ENCODE results near the gene FAM209A. TPM values are rescaled to one million over a fixed set of nuclear protein-coding genes. Genes with fewer than 3 reads are reported as not detected.

FAM209A gene
- polyA plus RNA-seq, 2 of the 4 experiments (the other 2 are of a cell fraction) = 0.22 to 0.32 TPM

DNA sequence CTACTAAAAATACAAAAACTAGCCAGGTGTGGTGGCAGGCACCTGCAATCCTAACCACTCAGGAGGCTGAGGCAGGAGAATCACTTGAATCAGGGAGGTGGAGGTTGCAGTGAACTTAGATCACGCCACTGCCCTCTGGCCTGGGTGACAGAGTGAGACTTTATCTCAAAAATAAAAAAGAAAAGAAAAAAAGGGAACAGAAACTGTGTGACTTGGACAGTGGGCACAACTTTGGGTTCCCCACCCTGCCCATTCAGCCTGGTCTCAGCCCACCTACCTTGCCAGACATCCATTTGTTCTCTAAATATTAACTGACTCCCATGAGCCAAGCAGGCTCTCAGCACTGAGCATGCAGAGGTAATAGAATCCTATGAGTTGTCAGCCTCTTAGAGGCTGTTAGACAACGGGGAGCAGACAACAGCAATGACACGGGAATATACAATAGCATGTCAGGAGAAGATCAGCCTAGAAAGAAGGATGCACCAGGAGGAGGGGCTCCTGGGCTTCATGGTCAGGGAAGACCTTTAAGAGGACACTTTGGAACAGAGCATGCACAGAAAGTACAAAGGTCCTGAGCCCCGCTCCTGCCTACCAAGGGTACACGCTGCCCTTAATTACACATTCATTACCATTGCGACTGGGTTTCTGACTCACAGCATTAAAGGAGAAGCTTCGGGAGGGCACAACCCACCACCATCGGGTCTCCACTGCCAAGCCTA lies 28.5 kb downstream of the FAM209A start:
- TF ChIP-seq CEBPB (IDR thresholded peaks at IDR 0.05) (no peak), RNF2 (IDR thresholded peaks at IDR 0.05; ENCODE audit: borderline replicate concordance, low read depth) (no peak), HOXB13 (CRISPR knock-in tag; IDR thresholded peaks at IDR 0.05; ENCODE audit: low read depth) (no peak), USF2 (IDR thresholded peaks at IDR 0.05) (no peak), SMC3 (IDR thresholded peaks at IDR 0.05) (no peak), GATA3 (IDR thresholded peaks at IDR 0.05; ENCODE audit: borderline replicate concordance) (no peak), JUNB (IDR thresholded peaks at IDR 0.05) (no peak), POLR2A (IDR thresholded peaks at IDR 0.05; ENCODE audit: low read length) (no peak), MAX (IDR thresholded peaks at IDR 0.05) (no peak), NR3C1 (IDR thresholded peaks at IDR 0.05) (no peak), HDAC2 (IDR thresholded peaks at IDR 0.05) (no peak), EP300 (IDR thresholded peaks at IDR 0.05) (no peak), ZFP36 (IDR thresholded peaks at IDR 0.05; ENCODE audit: borderline replicate concordance, partially characterized antibody) (no peak)
- ATAC-seq (no peak), DNase-seq (ENCODE audit: low read depth in 1 of 2, low spot score in 1 of 2) (no peak), FAIRE-seq (no peak)
- Histone ChIP-seq H3K4me1 (peaks cover 19% of the 10 kb centered on the region), H3K4me2 (no peak overlapping the region), H3K4me3 (no peak overlapping the region), H3K9me3 (peaks cover 9% of the 10 kb centered on the region; the same call in 2 of the 3 replicates), H3K27ac (0 out of 6 replicates have a peak overlapping the region, but pooled peaks of 1 of the 2 experiments have one; percentile 30)
- POLR2A ChIA-PET = no interaction called here
- WGBS (ENCODE audit: missing lambda C conversion rate) = 59% methylated on average over 8 of the region's 8 CpGs
- CTCF ChIA-PET = interaction anchor here (3.6 to 7.5 kb wide), 3 partner anchors 24 to 795 kb away, joined by 27 to 94 read pairs (median 31); no protein-coding TSS in a partner anchor

GRCh38 chr20:56554869-56555268 lies 30.3 kb downstream of the FAM209A start:
- ATAC-seq = peak; percentile 88 to 91
- ChIA-PET CTCF (interaction anchor here (0.7 to 1.6 kb wide), 3 partner anchors 11 to 419 kb away, joined by 4 to 6 read pairs (median 4); no protein-coding TSS in a partner anchor), POLR2A (no interaction called here)
- DNase-seq (ENCODE audit: low read depth in 1 of 2, low spot score in 1 of 2) = peak; percentile 77 to 92
- FAIRE-seq = no peak
- Histone ChIP-seq H3K4me2 (peak overlapping the region; percentile 35), H3K27ac (no peak overlapping the region; a peak in 1 of 6 replicates), H3K4me3 (no peak overlapping the region), H3K9me3 (no peaks in the 10 kb centered on the region), H3K4me1 (peaks cover 19% of the 10 kb centered on the region)
- 4% methylated on average over 4 of the region's 4 CpGs for WGBS (ENCODE audit: missing lambda C conversion rate)
- TF ChIP-seq GATA3 (IDR thresholded peaks at IDR 0.05; ENCODE audit: borderline replicate concordance) (peak; percentile 47; the same call in 1 of the 2 replicates), EHF (CRISPR knock-in tag; IDR thresholded peaks at IDR 0.05) (no peak), RAD21 (conservative IDR thresholded peaks at IDR 0.05 in 1 of 2, IDR thresholded peaks at IDR 0.05 in 1 of 2) (0 out of 5 replicates have a peak, but pooled peaks of 1 of the 2 experiments have one; percentile 19), NFE2L2 (conservative IDR thresholded peaks at IDR 0.05; ENCODE audit: low read length) (no peak), MYC (IDR thresholded peaks at IDR 0.05; ENCODE audit: borderline replicate concordance, low read length) (no peak), USF2 (IDR thresholded peaks at IDR 0.05) (no peak), SMC3 (IDR thresholded peaks at IDR 0.05) (no peak), FOSL2 (IDR thresholded peaks at IDR 0.05) (peak; percentile 75), FOSL2 (CRISPR knock-in tag; IDR thresholded peaks at IDR 0.05) (peak; percentile 99), MAFK (IDR thresholded peaks at IDR 0.05; ENCODE audit: partially characterized antibody) (peak; percentile 89), TFCP2L1 (CRISPR knock-in tag; IDR thresholded peaks at IDR 0.05) (no peak), RARB (CRISPR knock-in tag; IDR thresholded peaks at IDR 0.05) (no peak), CEBPB (IDR thresholded peaks at IDR 0.05) (peak in 1 of 2 experiments; percentile 58; a peak in 1 of 4 replicates), BHLHE40 (IDR thresholded peaks at IDR 0.05; ENCODE audit: low read depth, low read length) (no peak), ZSCAN20 (CRISPR knock-in tag; IDR thresholded peaks at IDR 0.05) (no peak), RCOR1 (IDR thresholded peaks at IDR 0.05; ENCODE audit: low read depth, low read length) (no peak), JUNB (IDR thresholded peaks at IDR 0.05) (peak; percentile 84), JUN (IDR thresholded peaks at IDR 0.05) (peak in 1 of 2 experiments; percentile 53; a peak in 1 of 5 replicates)
- TF ChIP-seq, protein P1, sequence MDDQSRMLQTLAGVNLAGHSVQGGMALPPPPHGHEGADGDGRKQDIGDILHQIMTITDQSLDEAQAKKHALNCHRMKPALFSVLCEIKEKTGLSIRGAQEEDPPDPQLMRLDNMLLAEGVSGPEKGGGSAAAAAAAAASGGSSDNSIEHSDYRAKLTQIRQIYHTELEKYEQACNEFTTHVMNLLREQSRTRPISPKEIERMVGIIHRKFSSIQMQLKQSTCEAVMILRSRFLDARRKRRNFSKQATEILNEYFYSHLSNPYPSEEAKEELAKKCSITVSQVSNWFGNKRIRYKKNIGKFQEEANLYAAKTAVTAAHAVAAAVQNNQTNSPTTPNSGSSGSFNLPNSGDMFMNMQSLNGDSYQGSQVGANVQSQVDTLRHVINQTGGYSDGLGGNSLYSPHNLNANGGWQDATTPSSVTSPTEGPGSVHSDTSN (IDR thresholded peaks at IDR 0.05) = no peak
- TF ChIP-seq, protein P2, sequence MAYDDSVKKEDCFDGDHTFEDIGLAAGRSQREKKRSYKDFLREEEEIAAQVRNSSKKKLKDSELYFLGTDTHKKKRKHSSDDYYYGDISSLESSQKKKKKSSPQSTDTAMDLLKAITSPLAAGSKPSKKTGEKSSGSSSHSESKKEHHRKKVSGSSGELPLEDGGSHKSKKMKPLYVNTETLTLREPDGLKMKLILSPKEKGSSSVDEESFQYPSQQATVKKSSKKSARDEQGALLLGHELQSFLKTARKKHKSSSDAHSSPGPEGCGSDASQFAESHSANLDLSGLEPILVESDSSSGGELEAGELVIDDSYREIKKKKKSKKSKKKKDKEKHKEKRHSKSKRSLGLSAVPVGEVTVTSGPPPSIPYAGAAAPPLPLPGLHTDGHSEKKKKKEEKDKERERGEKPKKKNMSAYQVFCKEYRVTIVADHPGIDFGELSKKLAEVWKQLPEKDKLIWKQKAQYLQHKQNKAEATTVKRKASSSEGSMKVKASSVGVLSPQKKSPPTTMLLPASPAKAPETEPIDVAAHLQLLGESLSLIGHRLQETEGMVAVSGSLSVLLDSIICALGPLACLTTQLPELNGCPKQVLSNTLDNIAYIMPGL (CRISPR knock-in tag; IDR thresholded peaks at IDR 0.05; ENCODE audit: borderline replicate concordance) = no peak
